Measurements from ENCODE around the gene PAX2. TPM values are rescaled to one million over a fixed set of nuclear protein-coding genes. Genes with fewer than 3 reads are reported as not detected.
A peak's percentile ranks its signal among the peaks of the same experiment; 100 is the strongest.

The PAX2 gene
- total RNA-seq, 2 donors from 2014 or later = not detected

DNA sequence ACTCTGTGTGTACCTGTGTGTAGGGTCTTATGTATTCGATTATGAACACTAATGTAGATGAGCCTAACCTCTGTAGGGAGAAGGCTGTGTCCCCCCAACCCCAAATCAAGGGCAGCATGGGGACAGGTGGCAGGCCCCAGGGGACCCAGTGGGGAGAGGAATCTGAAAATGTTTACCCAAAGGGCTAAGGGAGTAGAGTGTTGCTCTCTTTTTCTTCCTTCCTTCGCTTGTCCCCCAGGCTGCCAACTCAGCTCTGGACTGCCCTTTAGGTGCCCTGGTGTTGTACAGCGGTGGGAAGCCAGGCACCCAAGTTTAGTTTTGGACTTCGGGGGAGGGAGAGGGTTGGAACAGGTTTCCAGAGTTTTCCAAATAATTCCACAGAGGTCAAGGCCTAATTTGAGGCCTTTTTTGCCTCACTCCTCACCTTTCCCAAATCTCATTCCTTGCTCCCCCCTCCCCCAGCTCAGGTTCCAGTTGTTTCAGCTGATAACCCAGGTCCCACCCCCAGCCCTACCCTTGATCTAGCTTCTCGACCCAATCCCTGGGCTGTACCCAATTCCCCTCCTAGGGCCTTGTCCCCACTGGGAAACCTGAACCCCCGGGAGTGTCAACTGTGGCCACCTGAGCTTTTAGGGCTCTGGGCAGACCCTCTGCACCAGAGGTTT is 9.1 kb upstream of the PAX2 start:
- DNase-seq = no peak
- intact Hi-C loops (cut with DNase I, micrococcal nuclease) = no loop called here
- ATAC-seq = no peak

DNA sequence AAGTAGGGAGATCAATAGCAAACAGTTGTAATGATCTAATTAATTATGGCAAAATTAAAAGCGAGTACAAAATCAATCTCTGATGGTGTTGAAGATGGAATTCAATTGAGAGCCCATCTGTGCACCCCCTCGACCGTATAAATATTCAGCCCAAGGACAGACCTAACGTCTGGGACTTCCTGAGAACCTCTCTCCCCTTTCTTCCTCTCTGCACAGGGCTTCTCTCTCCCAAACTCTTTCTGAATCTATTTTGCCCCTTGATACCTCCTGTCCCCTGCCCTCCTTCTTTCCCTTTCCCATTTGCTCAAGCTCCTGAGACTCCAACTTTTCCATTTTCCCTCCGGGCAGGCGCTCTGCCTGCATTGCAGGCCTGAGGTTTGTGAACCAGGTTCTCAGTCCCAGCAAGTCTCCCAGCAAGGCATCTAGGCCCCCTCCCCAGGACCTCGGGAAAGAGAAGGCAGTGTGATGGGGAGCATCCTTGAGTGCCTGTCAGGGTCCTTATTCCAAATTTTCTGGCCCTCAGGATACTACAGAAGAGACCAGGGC is 8.5 kb upstream of the PAX2 start:
- ATAC-seq (no peak), DNase-seq (no peak)
- intact Hi-C loops (cut with DNase I, micrococcal nuclease) = no loop called here

DNA sequence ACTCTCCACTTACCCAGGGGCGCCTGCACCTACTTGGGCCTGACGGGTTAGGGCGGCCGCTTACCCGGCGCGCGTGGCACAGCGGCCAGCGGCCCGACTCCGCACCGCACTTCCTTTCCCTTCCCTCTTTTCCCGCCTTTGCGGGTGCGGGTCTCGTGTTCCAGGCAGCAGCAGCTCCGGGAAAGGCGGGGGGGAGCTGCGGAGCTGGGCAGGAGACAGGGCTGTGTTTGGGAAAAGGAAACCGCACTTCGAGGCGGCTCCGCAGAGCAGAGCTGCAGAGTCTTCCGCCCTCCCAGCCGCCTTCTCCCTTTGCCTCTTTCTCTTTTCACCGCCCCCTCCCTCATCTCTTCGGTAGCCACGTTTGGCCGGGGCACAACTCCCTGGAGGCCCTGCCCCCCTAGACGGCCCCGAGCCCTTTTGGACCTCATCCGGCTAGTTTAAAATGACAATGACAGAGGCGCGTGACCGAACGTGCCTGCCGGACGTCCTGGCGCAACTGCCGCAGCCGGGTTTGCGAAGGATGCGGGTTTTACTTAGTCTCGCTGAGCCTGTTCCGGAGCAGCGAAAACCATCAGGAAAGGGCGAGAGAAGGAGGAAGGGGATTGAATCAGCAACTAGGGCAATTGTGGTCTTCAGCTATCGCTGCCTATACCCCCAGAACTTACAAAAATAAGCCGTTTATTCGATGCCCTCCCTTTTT is 7.9 kb upstream of the PAX2 start:
- DNase-seq (no peak), ATAC-seq (no peak)
- intact Hi-C loops (cut with DNase I, micrococcal nuclease) = no loop called here

DNA sequence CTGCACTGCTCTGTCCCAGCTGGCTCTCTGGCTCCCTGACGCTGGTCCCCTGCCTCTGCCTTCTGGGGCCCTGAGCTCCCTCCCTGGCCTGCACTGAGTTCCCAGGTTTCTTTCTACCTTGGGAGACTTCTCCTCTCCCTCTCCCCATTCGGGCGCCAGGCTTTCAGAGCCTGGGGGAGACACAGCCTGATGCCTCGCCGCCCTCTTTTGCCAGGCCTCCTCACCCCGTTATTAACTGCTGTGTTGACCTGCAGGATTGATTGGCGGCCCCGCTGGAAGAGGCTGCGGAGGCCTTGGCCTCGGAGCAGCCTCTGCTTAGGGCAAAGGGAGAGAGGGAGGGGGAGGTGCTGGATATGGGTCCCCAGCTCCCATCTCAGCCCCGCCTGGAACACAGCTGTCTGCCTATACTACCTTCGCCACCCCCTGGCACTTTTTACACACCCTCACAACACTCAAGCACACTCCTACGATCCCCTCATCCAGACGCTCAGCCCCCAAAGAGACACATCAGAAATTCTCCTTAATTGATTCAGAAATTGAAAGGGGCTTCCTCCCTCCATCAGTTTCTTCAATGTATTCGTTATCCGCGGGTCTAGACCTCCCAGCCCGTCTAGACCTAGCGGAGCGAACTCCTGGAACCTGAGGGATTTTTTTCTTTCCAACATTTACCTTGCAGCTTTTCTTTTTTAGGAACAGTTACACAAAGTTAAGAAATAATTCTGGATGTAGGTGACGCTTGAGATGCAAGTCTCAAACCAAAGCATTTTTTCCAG is 7.1 kb upstream of the PAX2 start:
- intact Hi-C loops (cut with DNase I, micrococcal nuclease) = no loop called here
- ATAC-seq (no peak), DNase-seq (no peak)

DNA sequence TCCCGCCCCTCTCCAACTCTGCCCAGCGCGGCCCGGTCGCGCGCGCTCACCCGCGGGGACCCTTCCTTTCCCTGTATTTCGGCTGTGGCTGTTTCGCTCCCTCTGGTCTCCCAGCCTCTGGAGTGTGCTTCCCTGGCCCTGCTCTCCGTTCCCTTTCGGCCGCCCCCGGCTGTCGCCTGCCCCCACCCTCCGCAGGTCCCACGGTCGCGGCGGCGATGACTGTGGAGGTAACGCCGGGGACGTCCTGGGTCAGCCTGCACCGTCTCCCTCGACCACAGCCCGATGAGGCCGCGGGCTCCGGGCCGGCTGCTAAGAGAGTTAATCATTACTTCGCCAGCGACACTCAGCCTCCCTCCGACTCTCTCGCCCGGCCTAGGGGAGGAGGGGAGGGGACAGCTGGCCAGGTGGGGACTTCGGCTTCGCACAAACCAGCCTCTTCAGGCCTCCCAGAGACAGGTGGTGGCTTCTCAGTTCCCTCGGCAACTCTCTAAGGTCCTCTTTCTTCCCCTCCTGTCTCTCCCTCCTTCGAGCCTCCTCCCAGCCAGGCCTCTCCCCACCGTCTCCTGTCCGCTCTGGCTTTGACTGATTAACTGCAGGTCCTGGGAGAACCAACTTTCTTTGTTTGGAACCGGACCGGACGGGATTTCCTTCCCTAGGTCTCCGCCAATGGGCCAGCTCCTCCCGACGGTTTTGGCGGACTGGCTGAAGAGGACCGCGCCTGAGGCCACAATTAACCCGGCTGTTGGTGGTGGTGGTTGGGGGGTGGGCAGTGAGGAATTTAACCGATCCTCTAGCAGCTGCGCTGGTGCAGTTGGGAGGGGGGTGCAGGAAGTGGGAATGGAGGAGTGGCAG is 5.6 kb upstream of the PAX2 start:
- peak; percentile 58 for ATAC-seq
- DNase-seq = no peak
- intact Hi-C loops (cut with DNase I, micrococcal nuclease) = no loop called here

DNA sequence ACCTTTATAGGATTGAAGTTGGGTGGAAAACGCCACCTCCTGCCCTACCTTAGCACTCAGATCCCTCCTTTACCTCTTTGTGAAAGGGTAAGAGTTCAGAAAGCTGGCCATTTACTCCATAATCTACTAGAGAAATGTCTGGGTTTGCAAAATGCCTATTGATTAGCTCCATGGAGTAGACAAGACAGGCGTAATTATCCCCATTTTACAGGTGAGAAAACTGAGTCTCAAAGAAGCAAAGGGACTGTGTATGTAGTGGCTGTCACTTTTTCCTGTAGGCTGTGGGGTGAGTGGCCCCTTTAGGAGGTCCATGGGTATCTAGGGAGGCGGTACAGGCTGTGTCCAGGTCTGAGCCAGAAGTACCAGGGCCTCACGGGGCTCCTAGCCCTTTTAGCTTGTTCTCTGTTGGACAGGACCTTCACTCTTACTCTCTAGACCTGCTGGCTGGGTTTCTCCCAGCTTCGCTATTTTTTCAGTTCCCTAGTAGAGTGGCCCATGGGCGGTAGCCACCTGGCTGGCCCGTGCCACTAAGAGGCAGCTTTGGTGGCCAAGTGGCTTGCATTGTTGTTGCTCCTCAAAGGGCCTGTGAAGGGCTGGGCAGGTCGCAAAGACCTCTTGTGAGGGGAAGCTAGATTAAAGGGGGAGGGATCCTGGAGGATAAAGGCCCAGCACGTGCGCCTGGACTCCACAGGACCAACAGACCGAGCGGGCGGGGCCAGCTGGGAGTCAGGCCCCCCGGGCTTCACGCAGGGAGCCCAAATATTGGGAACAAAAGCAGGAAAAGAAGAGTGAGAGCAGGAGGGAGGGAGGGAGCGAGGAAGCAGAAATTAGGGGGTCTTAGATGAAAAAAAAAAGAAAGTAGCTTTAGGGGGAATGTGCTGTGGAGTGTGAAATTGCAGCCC is 4.7 kb upstream of the PAX2 start:
- intact Hi-C loops (cut with DNase I, micrococcal nuclease) = no loop called here
- ATAC-seq = no peak
- DNase-seq = no peak

DNA sequence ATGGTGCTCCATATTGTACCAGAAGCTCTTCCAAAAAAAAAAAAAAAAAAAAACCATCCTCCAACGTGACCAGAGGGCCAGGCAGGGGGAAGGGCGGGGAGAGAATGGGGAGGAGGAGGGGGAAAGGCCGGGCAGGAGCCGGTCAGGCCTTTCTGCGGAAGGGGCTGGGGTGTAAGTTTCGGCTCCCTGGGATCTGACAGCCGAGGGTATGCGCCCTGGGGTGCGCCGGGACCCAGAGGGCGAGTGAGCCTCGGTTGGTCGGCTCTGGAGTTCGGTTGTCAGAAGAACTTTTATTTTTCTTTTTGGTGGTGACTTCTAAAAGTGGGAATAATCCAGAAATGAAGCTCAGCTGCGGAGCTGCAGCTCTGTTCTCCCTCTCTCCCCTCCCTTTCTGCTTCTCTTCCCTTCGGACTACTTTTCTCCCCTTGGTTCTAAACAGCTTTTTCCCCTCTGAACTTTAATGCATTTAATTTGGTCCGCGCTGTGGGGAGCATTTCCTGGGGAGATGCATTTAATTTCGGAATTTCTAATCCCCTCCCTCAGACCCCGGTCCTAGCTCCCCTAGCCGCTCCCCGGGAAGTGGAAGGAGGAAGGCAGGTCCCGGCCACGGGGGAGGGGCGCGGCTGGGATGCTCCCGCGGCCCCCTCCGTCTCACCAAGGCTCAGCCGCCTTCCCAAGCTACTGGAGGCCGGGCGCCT is 3.9 kb upstream of the PAX2 start:
- intact Hi-C loops (cut with DNase I, micrococcal nuclease) = no loop called here
- no peak for ATAC-seq
- no peak for DNase-seq

DNA sequence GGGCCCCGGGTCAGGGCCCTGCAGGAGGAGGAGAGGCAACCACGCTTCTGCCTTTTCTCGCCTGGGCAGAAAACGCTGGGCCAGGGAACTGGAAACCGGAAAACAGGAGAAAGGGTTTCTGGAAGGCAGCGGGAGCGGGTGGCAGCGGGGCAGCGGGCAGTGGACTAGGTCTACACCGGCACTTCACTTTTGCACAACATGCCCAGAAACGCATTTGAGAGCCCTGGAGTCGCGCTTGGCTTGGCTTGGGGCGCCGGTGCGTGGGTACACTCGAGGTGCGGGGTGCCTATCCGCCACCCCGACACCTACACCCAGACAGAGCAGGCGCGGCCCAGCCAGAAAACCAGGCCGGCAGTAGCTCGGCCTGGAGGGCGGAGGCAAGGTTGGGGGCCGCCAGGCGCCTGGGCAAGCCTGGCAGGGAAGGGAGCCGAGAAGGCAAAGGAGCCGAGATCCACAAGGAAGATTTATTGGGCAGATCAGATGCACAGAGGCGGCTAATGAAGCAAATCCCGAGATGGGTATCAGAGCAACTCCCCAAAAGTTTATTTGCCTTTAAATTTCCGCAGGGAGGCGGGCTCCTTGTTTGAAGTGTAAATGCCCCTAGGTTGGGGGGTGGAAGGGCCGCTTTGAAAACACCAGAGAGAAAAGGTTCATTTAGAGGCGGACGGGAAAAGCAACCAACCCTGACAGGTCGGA is 3.2 kb upstream of the PAX2 start:
- ATAC-seq (no peak), DNase-seq (no peak)
- intact Hi-C loops (cut with DNase I, micrococcal nuclease) = no loop called here

DNA sequence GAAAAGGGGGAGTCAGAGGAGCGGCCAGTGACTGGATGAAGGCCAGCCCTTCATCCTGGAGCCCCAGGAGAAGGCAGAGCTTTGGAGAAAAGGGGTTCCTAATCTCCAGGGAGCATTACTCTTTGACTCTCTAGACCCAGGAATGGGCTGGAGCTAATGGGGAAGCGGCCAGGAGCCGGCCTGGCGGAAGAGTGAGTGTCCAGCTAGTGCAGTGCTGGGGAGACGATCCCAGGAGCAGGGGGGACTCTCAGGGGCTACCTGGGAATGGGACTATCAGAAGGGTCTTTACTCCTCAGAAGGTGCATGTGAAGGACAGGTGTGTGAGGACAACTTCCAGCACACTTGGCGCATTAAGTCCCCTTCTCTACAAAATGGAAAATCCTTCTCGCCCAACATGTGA is 2.4 kb upstream of the PAX2 start:
- intact Hi-C loops (cut with DNase I, micrococcal nuclease) = no loop called here
- DNase-seq (no peak), ATAC-seq (no peak)

DNA sequence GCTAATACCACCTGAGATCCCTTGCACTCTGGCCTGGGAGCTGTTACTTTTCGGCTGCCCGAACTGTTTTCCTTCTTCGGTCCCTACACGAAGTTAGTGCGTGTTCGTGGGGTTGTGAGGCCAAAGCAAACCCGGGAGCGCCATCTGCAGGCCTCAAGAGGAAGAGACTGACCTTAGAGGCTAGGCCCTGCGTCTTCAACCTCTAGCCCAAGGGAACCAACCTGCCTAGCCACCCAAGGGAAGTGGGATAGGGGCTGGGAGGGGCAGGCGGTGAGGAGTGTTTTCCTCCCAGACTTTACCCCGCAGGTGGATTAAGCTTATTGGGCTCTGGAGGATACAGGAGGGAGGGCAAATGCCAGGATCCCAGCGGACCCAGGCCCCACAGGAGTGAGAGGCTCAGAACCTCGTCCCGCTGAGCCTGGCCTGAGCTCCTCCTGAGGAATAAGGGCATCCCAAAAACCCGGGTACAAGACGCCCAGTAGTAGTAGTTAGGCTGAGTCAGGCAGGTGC is 1.7 kb upstream of the PAX2 start:
- DNase-seq = peak in 1 of 2 donors; percentile 51
- intact Hi-C loops (cut with DNase I, micrococcal nuclease) = no loop called here

DNA sequence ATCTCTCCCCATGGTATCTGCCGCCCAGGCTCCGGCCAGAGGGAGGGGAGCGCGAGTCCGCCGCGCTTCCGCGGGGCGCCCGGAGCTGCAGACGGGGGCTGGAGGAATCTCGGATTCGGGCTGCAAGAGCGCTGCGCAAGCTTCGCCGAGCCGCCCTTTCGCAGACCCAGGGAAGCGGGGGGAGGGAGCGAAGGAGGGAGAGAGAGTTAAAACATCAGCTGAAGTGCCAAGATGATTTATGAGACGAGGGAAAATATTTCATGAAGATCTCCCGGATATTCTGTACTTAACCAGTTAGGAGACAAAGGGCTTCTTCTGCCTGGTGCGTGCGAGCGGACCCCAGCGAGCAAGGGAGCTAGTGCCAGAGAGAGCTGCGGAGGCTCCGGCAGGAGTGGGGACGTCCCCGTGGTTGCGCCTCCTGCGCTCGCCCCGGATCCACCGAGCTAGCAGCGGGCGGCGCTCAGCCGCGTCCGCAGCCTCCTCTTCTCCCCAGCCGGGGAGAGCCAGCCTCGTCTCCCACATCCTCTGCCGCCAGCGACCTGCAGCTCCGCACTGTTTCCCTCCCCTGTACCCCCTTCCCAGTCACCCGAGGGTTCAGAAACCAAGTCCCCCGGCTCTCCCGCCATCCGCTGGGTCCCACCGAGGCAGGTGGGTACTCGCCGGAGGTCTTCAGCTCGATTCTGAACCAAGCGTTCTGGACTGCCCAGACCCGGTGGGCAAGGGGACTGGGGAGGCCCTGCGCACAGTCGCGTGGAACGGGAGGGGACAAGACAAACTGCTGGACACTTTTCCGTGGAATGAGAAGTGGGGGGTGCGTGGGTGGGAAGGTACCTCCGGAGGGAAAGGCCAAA is 1.0 kb upstream of the PAX2 start:
- ATAC-seq = no peak
- DNase-seq = no peak
- intact Hi-C loops (cut with DNase I, micrococcal nuclease) = no loop called here

More for the DNA sequence above, 1.7 kb upstream of the PAX2 start:
- ATAC-seq = peak; percentile 85

DNA sequence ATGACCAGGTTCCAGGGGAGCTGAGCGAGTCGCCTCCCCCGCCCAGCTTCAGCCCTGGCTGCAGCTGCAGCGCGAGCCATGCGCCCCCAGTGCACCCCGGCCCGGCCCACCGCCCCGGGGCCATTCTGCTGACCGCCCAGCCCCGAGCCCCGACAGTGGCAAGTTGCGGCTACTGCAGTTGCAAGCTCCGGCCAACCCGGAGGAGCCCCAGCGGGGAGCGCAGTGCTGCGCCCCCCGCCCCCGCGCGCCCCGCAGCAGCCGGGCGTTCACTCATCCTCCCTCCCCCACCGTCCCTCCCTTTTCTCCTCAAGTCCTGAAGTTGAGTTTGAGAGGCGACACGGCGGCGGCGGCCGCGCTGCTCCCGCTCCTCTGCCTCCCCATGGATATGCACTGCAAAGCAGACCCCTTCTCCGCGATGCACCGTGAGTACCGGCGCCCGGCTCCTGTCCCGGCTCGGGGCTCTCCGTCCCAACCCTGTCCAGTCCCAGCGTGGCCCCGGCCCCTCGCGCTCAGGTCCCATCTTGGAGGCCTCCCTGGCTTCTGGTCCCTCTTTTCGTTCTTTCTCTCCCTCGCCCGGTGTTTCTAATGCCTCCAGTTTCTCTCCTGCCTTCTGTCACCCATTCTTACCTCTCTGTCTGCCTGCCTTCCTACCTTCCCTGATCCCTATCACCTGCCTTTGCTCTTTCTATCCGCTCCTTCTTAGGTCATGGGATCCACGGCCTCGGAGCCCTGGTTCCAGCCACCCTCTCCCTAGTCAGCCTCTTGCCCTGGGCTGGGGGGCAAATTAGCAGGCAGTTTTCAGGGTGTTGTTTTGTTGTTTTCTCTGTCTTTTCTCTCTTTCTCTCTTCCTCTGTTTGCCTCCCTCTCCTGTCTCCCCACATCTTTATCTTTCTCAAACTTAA is 751 bp downstream of the PAX2 start:
- DNase-seq = no peak
- intact Hi-C loops (cut with DNase I, micrococcal nuclease) = no loop called here
- ATAC-seq = no peak

DNA sequence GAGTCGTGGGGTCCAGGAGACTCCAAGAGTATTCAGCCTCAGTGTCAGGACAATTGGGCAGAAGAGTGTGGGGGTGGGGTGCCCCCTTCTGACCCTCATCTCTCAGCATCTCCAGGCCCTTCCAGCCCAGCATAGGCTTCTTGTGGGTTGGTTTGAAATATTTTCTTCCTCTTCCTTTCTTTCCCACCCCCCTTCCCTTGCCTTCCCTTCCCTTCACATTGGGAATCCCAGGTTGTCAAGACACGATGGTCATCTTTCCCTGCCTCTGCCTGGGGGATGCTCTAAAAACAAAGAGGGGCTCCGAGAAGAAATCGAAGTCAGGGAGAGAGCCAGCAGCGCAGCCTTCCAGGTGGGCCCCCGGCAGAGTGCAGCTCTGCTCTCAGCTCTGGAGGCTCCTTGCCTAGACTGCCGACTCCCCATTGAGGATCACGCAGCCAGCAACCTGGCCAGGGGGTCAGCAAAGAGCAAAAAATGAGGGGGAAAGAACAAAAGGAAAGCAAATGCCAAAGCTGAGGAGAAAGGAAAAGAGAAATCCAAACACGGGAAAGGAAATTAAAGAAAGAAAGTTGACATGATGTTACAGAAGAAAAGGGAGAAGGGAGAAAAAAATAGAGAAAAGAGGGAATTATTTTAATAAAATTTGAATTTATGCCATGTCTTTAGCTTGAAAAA is 1.5 kb downstream of the PAX2 start:
- intact Hi-C loops (cut with DNase I, micrococcal nuclease) = no loop called here
- DNase-seq (no peak), ATAC-seq (no peak)

All from left colon (tissue), 2 donors.